SK-N-SH (cell line): ENCODE data around the gene NTM.

Experiments used
- EP300 ChIP-seq, 2 experiments: IDR thresholded peaks; 2 replicates each; pipeline versions ENCODE4 v1.4.0 to v1.6.1; 2012; ENCODE audit warnings: borderline replicate concordance in 1 of 2, low read depth in 1 of 2, low read length in 1 of 2
- GABPA ChIP-seq: IDR thresholded peaks from 2 replicates; pipeline ENCODE4 v1.4.0; 2012; ENCODE audit warnings: low read depth, mild to moderate bottlenecking
- RAD21 ChIP-seq: IDR thresholded peaks from 2 replicates; pipeline ENCODE4 v1.6.1; 2012; ENCODE audit warnings: mild to moderate bottlenecking, low read length
- RFX5 ChIP-seq: IDR thresholded peaks from 2 replicates; pipeline ENCODE4 v1.6.1; 2012; ENCODE audit warnings: mild to moderate bottlenecking, improper control_type of control experiment, low read length
- SMC3 ChIP-seq: IDR thresholded peaks from 2 replicates; pipeline ENCODE4 v1.6.1; 2012; ENCODE audit warnings: low read depth, low read length, improper control_type of control experiment
- TAF1 ChIP-seq: IDR thresholded peaks from 2 replicates; pipeline ENCODE4 v1.6.1; 2012; ENCODE audit warnings: low read depth, mild to moderate bottlenecking, low read length, moderate library complexity, borderline replicate concordance
- TEAD4 ChIP-seq: IDR thresholded peaks from 2 replicates; pipeline ENCODE4 v1.4.0; 2012; ENCODE audit warnings: mild to moderate bottlenecking, borderline replicate concordance; ENCODE audit not compliant: insufficient read depth
- TF ChIP-seq, protein P1 (sequence below): fragments of 200-600 bp; sonication (generic); IDR thresholded peaks from 2 replicates; pipeline ENCODE4 v1.6.1; 2017; ENCODE audit warnings: antibody characterized with exemption, mild to moderate bottlenecking, moderate library complexity
- TF ChIP-seq, protein P2 (sequence below): IDR thresholded peaks from 2 replicates; pipeline ENCODE4 v1.6.1; 2012; ENCODE audit warnings: mild to moderate bottlenecking, low read depth, low read length, moderate library complexity

DNA sequence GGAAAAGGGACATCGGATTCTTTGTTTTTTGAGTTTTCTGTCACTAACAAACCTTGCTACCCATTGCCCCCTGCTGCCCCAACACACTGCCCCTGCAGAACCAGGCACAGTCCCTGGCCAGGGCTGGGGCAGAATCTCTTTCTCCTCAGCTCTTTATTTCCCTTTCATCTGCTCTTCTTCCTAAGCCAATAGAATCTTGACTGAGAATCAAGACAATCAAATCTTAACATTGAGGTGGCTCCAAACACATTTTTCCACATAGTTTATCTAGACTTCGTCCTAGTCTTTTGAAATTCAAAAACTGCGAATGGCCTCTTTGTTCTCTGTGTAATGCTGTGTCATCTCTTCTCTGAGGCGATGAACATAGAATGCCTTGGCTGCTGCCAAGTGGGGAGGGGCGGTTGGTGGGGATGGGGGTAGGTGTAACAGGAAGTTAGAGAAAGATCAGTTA is 16.1 kb upstream of the NTM start:
- TF ChIP-seq, protein P1, sequence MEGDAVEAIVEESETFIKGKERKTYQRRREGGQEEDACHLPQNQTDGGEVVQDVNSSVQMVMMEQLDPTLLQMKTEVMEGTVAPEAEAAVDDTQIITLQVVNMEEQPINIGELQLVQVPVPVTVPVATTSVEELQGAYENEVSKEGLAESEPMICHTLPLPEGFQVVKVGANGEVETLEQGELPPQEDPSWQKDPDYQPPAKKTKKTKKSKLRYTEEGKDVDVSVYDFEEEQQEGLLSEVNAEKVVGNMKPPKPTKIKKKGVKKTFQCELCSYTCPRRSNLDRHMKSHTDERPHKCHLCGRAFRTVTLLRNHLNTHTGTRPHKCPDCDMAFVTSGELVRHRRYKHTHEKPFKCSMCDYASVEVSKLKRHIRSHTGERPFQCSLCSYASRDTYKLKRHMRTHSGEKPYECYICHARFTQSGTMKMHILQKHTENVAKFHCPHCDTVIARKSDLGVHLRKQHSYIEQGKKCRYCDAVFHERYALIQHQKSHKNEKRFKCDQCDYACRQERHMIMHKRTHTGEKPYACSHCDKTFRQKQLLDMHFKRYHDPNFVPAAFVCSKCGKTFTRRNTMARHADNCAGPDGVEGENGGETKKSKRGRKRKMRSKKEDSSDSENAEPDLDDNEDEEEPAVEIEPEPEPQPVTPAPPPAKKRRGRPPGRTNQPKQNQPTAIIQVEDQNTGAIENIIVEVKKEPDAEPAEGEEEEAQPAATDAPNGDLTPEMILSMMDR = no peak
- TF ChIP-seq TAF1 (no peak), SMC3 (no peak), EP300 (IDR thresholded peaks at IDR 0.05; ENCODE audit: borderline replicate concordance in 1 of 2, low read depth in 1 of 2, low read length in 1 of 2) (no peak), RFX5 (no peak), TEAD4 (no peak), RAD21 (no peak), GABPA (no peak)
- TF ChIP-seq, protein P2, sequence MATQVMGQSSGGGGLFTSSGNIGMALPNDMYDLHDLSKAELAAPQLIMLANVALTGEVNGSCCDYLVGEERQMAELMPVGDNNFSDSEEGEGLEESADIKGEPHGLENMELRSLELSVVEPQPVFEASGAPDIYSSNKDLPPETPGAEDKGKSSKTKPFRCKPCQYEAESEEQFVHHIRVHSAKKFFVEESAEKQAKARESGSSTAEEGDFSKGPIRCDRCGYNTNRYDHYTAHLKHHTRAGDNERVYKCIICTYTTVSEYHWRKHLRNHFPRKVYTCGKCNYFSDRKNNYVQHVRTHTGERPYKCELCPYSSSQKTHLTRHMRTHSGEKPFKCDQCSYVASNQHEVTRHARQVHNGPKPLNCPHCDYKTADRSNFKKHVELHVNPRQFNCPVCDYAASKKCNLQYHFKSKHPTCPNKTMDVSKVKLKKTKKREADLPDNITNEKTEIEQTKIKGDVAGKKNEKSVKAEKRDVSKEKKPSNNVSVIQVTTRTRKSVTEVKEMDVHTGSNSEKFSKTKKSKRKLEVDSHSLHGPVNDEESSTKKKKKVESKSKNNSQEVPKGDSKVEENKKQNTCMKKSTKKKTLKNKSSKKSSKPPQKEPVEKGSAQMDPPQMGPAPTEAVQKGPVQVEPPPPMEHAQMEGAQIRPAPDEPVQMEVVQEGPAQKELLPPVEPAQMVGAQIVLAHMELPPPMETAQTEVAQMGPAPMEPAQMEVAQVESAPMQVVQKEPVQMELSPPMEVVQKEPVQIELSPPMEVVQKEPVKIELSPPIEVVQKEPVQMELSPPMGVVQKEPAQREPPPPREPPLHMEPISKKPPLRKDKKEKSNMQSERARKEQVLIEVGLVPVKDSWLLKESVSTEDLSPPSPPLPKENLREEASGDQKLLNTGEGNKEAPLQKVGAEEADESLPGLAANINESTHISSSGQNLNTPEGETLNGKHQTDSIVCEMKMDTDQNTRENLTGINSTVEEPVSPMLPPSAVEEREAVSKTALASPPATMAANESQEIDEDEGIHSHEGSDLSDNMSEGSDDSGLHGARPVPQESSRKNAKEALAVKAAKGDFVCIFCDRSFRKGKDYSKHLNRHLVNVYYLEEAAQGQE = no peak
